GM23338 (cell line): Measurements from ENCODE around the gene KPTN.

Experiments
- CTCF ChIP-seq, 2 experiments: fragments of 200-600 bp in 1 of 2; sonication (generic) in 1 of 2; conservative IDR thresholded peaks; 2 replicates each; pipeline versions ENCODE4 v1.5.1 to v1.6.1; 2016 to 2017; ENCODE audit warnings: antibody characterized with exemption in 2 of 2, low read depth in 2 of 2, mild to moderate bottlenecking in 2 of 2, moderate library complexity in 1 of 2
- EZH2 ChIP-seq: fragments of 200-600 bp; sonication (generic); IDR thresholded peaks from one replicate; pipeline ENCODE4 v1.8.0; 2017; ENCODE audit warnings: antibody characterized with exemption, mild to moderate bottlenecking, low read depth; ENCODE audit not compliant: unreplicated experiment
- EZH2phosphoT487 ChIP-seq: fragments of 200-600 bp; sonication (generic); IDR thresholded peaks from one replicate; pipeline ENCODE4 v1.8.1; 2018; ENCODE audit warnings: antibody characterized with exemption; ENCODE audit not compliant: unreplicated experiment
- JUNB ChIP-seq: IDR thresholded peaks from one replicate; pipeline ENCODE4 v1.6.1; 2016; ENCODE audit warnings: antibody characterized with exemption; ENCODE audit not compliant: unreplicated experiment
- POLR2AphosphoS5 ChIP-seq: IDR thresholded peaks from 2 replicates; pipeline ENCODE4 v1.6.1; 2016; ENCODE audit warnings: antibody characterized with exemption, low read depth
- REST ChIP-seq: IDR thresholded peaks from one replicate; pipeline ENCODE4 v1.6.1; 2018; ENCODE audit warnings: antibody characterized with exemption; ENCODE audit not compliant: unreplicated experiment
- ZNF114 ChIP-seq: fragments of 250-450 bp; sonication (Bioruptor Pico); IDR thresholded peaks from 2 replicates; pipeline ENCODE4 v1.5.0; 2020; ENCODE audit warnings: mild to moderate bottlenecking, moderate library complexity
- ZNF331 ChIP-seq: fragments of 250-450 bp; sonication (Bioruptor Pico); IDR thresholded peaks from 2 replicates; pipeline ENCODE4 v1.5.0; 2020; ENCODE audit warnings: low read depth, mild to moderate bottlenecking, moderate library complexity

- TF ChIP-seq CTCF (conservative IDR thresholded peaks at IDR 0.05; ENCODE audit: low read depth in 2 of 2) = no peak
- TF ChIP-seq REST = no peak
- no peak for TF ChIP-seq ZNF114 (CRISPR knock-in tag)
- TF ChIP-seq EZH2phosphoT487 = no peak
- TF ChIP-seq JUNB = no peak
- TF ChIP-seq POLR2AphosphoS5 = no peak
- TF ChIP-seq ZNF331 (CRISPR knock-in tag) = no peak
- no peak for TF ChIP-seq EZH2
Observed at GRCh38 chr19:47435196-47435595, 48.8 kb downstream of the KPTN start.
